Mesenchymal stem cell (in vitro differentiated cells and primary cell): Measurements from ENCODE around the gene APBB1IP.
"Not testable (repeated sequence)": the region's sequence is repeated elsewhere in the genome, so short reads cannot be mapped to it uniquely, and the experiment has no call there.

Experiments used
- DNase-seq: peaks from one replicate; pipeline ENCODE4 v3.0.0-alpha.2; 2013
- H2AFZ ChIP-seq: one replicate; pipeline ENCODE4 v1.6.1; 2013; ENCODE audit warnings: low read depth, mild to moderate bottlenecking, control low read depth, inconsistent platforms, low read length, moderate library complexity
- H2AK5ac ChIP-seq: 2 replicates; pipeline ENCODE4 v1.6.1; 2013; ENCODE audit warnings: low read length, moderate library complexity, mild to moderate bottlenecking, inconsistent platforms; ENCODE audit not compliant: severe bottlenecking
- H2BK120ac ChIP-seq: one replicate; pipeline ENCODE4 v1.6.1; 2013; ENCODE audit warnings: low read depth, mild to moderate bottlenecking, inconsistent platforms, low read length, moderate library complexity
- H2BK12ac ChIP-seq, 2 experiments: one replicate each; pipeline ENCODE4 v1.6.1; 2013; ENCODE audit warnings: inconsistent platforms in 2 of 2, low read length in 2 of 2, mild to moderate bottlenecking in 2 of 2, moderate library complexity in 2 of 2, control low read depth in 1 of 2
- H2BK15ac ChIP-seq: one replicate; pipeline ENCODE4 v1.6.1; 2013; ENCODE audit warnings: mild to moderate bottlenecking, low read depth, inconsistent platforms; ENCODE audit not compliant: poor library complexity, severe bottlenecking
- H2BK5ac ChIP-seq: 2 replicates; pipeline ENCODE4 v1.6.1; 2013; ENCODE audit warnings: low read depth, mild to moderate bottlenecking, low read length, control low read depth, inconsistent platforms; ENCODE audit not compliant: poor library complexity, severe bottlenecking
- H3K14ac ChIP-seq, 2 experiments: one replicate each; pipeline ENCODE4 v1.6.1; 2013; ENCODE audit warnings: inconsistent platforms in 2 of 2, low read length in 2 of 2, control low read depth in 1 of 2, mild to moderate bottlenecking in 1 of 2, moderate library complexity in 1 of 2
- H3K18ac ChIP-seq, 2 experiments: one replicate each; pipeline ENCODE4 v1.6.1; 2013; ENCODE audit warnings: inconsistent platforms in 2 of 2, low read length in 2 of 2, control low read depth in 1 of 2, low read depth in 1 of 2, mild to moderate bottlenecking in 1 of 2
- H3K23ac ChIP-seq, 2 experiments: one replicate each; pipeline ENCODE4 v1.6.1; 2013; ENCODE audit warnings: inconsistent platforms in 2 of 2, low read length in 2 of 2, mild to moderate bottlenecking in 2 of 2, moderate library complexity in 2 of 2, control low read depth in 1 of 2
- H3K27ac ChIP-seq: 2 replicates; pipeline ENCODE4 v1.5.1; 2013; ENCODE audit warnings: mild to moderate bottlenecking, moderate library complexity, low read length, control low read depth, inconsistent platforms; ENCODE audit not compliant: poor library complexity, severe bottlenecking
- H3K27me3 ChIP-seq, 2 experiments: 2 replicates each; pipeline versions ENCODE4 v1.6.1 to v1.7.0; 2013; ENCODE audit warnings: low read length in 2 of 2, mild to moderate bottlenecking in 2 of 2, moderate library complexity in 2 of 2, control low read depth in 1 of 2, inconsistent platforms in 1 of 2; ENCODE audit not compliant: control insufficient read depth in 1 of 2, insufficient read depth in 1 of 2
- H3K36me3 ChIP-seq, 2 experiments: 2 replicates each; pipeline versions ENCODE4 v1.6.1 to v1.7.0; 2013; ENCODE audit warnings: low read length in 2 of 2, control low read depth in 1 of 2, inconsistent platforms in 1 of 2, low read depth in 1 of 2, mild to moderate bottlenecking in 1 of 2; ENCODE audit not compliant: insufficient read depth in 2 of 2, control insufficient read depth in 1 of 2
- H3K4ac ChIP-seq, 2 experiments: one replicate each; pipeline ENCODE4 v1.6.1; 2013; ENCODE audit warnings: inconsistent platforms in 2 of 2, low read length in 2 of 2, mild to moderate bottlenecking in 2 of 2, moderate library complexity in 2 of 2, control low read depth in 1 of 2, low read depth in 1 of 2
- H3K4me1 ChIP-seq: 2 replicates; pipeline ENCODE4 v1.6.1; 2013; ENCODE audit warnings: low read depth, low read length, control low read depth; ENCODE audit not compliant: control insufficient read depth, insufficient read depth
- H3K4me2 ChIP-seq: 2 replicates; pipeline ENCODE4 v1.6.1; 2013; ENCODE audit warnings: low read length, mild to moderate bottlenecking, inconsistent platforms; ENCODE audit not compliant: poor library complexity, severe bottlenecking
- H3K4me3 ChIP-seq, 2 experiments: 2 replicates each; pipeline versions ENCODE4 v1.5.1 to v1.7.0; 2013; ENCODE audit warnings: low read length in 2 of 2, mild to moderate bottlenecking in 2 of 2, control low read depth in 1 of 2, low read depth in 1 of 2; ENCODE audit not compliant: insufficient read depth in 1 of 2
- H3K79me1 ChIP-seq: replicated peaks from 2 replicates; pipeline ENCODE4 v1.6.1; 2013; ENCODE audit warnings: mild to moderate bottlenecking, control low read depth, low read length, inconsistent platforms; ENCODE audit not compliant: poor library complexity, severe bottlenecking
- H3K9ac ChIP-seq: 2 replicates; pipeline ENCODE4 v1.7.0; 2013; ENCODE audit warnings: mild to moderate bottlenecking, low read length, moderate library complexity
- H3K9me3 ChIP-seq: 2 replicates; pipeline ENCODE4 v1.7.0; 2013; ENCODE audit warnings: mild to moderate bottlenecking, low read length; ENCODE audit not compliant: control insufficient read depth
- H4K8ac ChIP-seq: one replicate; pipeline ENCODE4 v1.6.1; 2013; ENCODE audit warnings: inconsistent platforms, mild to moderate bottlenecking, low read length, moderate library complexity
- H4K91ac ChIP-seq: one replicate; pipeline ENCODE4 v1.6.1; 2013; ENCODE audit warnings: mild to moderate bottlenecking, low read length, inconsistent platforms
- WGBS: methylation state at CpG from one replicate; pipeline ENCODE4 v1.1.7; 2013; ENCODE audit warnings: mixed read lengths; 5-methylcytosine and 5-hydroxymethylcytosine counted together

Gene APBB1IP

DNA sequence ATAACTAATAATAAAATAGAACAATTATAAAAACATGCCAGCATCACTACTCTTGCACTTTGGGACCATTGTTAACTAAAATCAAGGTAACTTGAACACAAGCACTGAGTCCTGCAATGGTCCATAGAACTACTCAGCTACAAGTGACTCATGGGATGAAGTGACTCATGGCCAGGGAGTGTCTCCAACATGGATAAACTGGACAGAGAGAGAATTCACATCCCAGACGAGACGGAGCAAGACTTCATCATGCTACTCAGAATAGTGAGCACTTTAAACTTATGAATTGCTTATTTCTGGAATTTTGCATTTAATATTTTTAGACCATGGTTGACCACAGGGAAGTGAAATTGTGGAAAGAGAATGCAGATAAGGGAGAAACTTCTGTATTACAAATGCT is 165.1 kb downstream of the APBB1IP start:
- not testable (repeated sequence) for H3K27me3 ChIP-seq, H4K91ac ChIP-seq, H3K4me3 ChIP-seq, H3K4me1 ChIP-seq, H4K8ac ChIP-seq, H3K18ac ChIP-seq, H2BK15ac ChIP-seq, H3K14ac ChIP-seq, H2BK120ac ChIP-seq, H3K4me2 ChIP-seq, H3K36me3 ChIP-seq, H2AFZ ChIP-seq, H2BK12ac ChIP-seq, H3K4ac ChIP-seq, H3K23ac ChIP-seq, H2BK5ac ChIP-seq, H3K9me3 ChIP-seq, DNase-seq, H3K27ac ChIP-seq, H3K9ac ChIP-seq, H3K79me1 ChIP-seq, H2AK5ac ChIP-seq
- WGBS, result no CpG with 5 or more reads among the region's 2 CpGs

DNA sequence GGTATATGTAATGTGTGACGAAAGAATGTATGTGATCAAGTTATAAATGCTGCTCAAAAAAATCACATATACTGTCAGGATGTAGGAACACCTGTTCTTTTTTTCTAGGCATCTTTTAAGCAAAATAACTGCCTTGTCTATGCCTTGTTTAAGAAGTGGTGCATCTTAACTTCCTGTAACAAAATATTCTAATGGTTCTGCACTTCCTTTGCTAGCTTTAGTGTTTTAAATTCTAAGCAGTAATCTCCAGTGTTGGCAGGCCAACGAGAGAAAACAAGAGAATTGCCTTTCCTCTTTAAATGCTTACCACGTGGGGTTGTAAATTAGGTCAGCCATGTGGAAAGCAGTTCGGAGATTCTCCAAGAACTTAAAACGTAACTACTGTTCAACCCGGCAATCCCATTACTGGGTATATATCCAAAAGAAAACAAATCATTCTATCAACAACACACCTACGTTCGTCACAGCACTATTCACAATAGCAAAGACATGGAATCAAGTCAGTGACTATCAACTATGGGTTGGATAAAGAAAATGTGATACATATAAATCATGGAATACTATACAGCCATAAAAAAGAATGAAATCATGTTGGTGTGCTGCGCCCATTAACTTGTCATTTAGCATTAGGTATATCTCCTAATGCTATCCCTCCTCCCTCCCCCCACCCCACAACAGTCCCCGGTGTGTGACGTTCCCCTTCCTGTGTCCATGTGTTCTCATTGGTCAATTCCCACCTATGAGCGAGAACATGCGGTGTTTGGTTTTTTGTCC is 166.4 kb downstream of the APBB1IP start:
- H4K91ac ChIP-seq, H3K9me3 ChIP-seq, H3K4ac ChIP-seq, H4K8ac ChIP-seq, H3K9ac ChIP-seq, H3K27me3 ChIP-seq, H2BK5ac ChIP-seq, H3K18ac ChIP-seq, DNase-seq, H2BK12ac ChIP-seq, H3K79me1 ChIP-seq, H3K36me3 ChIP-seq, H3K14ac ChIP-seq, H3K27ac ChIP-seq, H2AK5ac ChIP-seq, H2BK15ac ChIP-seq, H3K4me1 ChIP-seq, H3K4me2 ChIP-seq, H3K23ac ChIP-seq, H2AFZ ChIP-seq, H3K4me3 ChIP-seq, H2BK120ac ChIP-seq: not testable (repeated sequence)
- 78% methylated on average over 11 of the region's 13 CpGs for WGBS

DNA sequence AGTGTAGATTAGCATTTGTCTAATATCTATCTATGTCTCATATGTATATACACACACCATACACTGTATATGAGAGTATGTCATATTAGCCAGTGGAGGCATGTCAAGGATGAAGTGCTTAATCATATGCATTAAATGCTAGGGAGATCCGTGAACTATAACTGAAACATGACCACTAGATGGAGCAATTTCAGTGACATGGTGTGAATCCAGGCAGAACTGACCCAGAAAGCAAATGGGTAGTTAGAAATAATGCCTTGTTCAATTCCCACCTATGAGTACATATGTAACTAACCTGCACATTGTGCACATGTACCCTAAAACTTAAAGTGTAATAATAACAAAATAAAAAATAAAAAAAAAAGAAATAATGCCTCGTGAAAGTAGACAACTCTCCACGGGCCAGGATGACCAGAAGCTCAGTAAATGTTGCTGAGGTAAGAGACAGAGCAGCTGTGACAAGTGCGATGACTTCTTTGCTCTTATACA is 168.3 kb downstream of the APBB1IP start:
- not testable (repeated sequence) for H2BK120ac ChIP-seq, H4K91ac ChIP-seq, H3K4me3 ChIP-seq, H3K9me3 ChIP-seq, H3K79me1 ChIP-seq, H3K4me2 ChIP-seq, H3K4ac ChIP-seq, H3K4me1 ChIP-seq, H2BK15ac ChIP-seq, H2BK5ac ChIP-seq, H2BK12ac ChIP-seq, DNase-seq, H2AK5ac ChIP-seq, H4K8ac ChIP-seq, H3K27me3 ChIP-seq, H3K14ac ChIP-seq, H3K23ac ChIP-seq, H3K9ac ChIP-seq, H3K27ac ChIP-seq, H2AFZ ChIP-seq, H3K18ac ChIP-seq, H3K36me3 ChIP-seq
- 73% methylated on average over 3 of the region's 4 CpGs for WGBS

DNA sequence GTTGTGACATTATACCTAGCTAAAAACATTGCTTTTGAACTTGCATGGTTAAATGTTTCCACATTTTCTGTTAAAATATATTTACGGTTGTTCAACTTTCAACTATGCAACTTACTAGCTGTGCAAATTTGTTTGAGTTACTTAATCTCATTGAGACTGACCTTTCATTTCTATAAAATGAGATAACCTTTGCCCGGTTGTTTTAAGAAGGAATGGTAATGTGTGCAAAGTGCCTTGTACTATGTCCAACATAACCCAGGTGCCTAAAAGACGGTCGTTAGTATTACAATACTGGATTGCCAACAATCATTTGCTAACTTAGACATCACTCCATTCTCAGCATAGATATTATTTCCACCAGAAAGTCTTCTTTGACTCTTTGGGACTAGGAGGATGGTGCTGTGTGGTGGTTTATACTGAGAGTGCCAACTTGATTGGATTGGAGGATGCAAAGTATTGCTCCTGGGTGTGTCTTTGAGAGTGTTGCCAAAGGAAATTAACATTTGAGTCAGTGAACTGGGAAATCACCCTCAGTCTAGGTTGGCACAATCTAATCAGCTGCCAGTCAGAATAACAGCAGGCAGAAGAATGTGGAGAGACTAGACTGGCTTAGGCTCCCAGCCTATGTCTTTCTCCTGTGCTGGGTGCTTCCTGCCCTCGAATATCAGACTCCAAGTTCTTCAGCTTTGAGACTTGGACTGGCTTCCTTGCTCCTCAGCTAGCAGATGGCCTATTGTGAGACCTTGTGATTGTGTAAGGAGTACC is 174.2 kb downstream of the APBB1IP start:
- WGBS, result 68% methylated on average over 3 of the region's 5 CpGs
- Histone ChIP-seq H3K27ac (no peak overlapping the region), H3K79me1 (no peaks in the 10 kb centered on the region), H3K23ac (no peak overlapping the region), H4K91ac (no peak overlapping the region), H3K27me3 (peaks cover 3% of the 10 kb centered on the region in 2 experiments), H2BK5ac (no peak overlapping the region), H2AK5ac (no peak overlapping the region), H2AFZ (no peak overlapping the region), H3K4me2 (no peak overlapping the region), H2BK15ac (no peak overlapping the region), H3K36me3 (no peaks in the 10 kb centered on the region), H3K4ac (no peak overlapping the region), H3K14ac (no peak overlapping the region), H3K4me1 (no peaks in the 10 kb centered on the region), H3K4me3 (no peak overlapping the region), H2BK12ac (no peak overlapping the region), H3K9me3 (no peaks in the 10 kb centered on the region), H4K8ac (no peak overlapping the region), H3K18ac (no peak overlapping the region), H3K9ac (no peak overlapping the region), H2BK120ac (no peak overlapping the region)
- DNase-seq, result no peak
